HG03066 (cell line): Measurements from ENCODE around the gene FGD2.
"Not testable (repeated sequence)": the region's sequence is repeated elsewhere in the genome, so short reads cannot be mapped to it uniquely, and the experiment has no call there.

Experiments
- ATAC-seq: cut with Tn5 transposase; IDR thresholded peaks from one replicate; pipeline ENCODE4 v1.9.1; 2021; ENCODE audit warnings: low read depth; ENCODE audit not compliant: unreplicated experiment

The FGD2 gene

GRCh38 chr6:37056439-37057127, 51.1 kb downstream of the FGD2 start:
- ATAC-seq, result no peak

DNA sequence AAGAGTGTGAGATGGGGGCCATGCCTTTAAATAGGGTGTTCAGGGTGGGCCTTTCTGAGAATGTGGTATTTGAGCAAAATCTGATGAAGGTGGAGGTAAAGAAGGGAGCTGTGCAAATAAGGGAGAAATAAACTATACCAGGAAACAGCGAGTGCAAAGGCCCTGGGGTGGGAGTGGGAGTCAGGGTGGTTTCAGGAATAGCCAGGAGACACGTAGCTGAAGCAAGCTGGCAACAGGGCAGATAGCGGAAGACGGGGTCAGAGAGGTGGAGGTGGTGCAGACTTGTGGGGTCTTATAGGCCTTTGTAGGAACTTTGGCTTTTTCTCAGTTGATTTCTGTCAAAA, 51.6 kb downstream of the FGD2 start:
- no peak for ATAC-seq

GRCh38 chr6:37057678-37058077, 52.2 kb downstream of the FGD2 start:
- ATAC-seq, result no peak

- no peak for ATAC-seq
These were observed 52.7 kb downstream of the FGD2 start for GRCh38 chr6:37058084-37058586.

GRCh38 chr6:37058984-37059343, 53.5 kb downstream of the FGD2 start:
- ATAC-seq, result not testable (repeated sequence)

DNA sequence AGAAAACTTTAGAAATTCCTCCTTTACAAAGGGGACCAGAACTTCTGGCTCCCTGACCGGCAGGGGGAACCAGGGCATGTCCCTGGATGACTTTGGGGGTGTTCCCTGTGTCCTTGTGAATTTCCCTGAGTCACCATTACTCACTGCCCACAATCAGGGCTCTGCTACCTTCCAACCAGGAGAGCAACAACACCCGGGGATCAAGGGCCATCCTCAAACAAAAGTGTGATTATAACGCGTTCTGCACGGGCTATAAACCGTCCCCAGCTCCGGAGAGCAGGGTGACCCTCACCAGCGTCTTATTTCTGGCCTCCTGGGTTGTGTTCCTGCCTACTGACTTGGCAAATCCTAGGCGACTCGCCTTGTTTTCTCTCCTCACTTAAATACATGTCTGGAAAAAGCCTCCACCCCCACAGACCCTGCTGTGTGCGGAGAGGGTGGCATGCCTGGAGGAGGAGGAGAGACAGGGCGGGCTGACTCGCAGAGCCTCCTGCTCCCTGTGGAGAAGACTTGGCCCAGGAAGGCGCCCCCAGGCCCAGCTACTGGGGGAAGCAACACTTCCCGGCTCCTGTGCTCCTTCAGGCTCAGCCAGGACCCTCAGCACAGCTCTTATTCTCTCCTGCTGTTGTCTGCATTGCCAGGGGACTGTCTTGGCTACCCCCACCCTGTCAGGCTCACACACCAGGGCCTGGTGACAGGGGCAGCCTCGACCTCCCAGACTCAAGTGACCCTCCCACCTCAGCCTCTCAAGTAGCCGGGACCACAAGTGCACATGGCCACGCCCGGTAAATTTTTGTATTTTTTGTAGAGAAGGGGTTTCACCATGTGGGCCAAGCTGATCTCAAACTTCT, 54.1 kb downstream of the FGD2 start:
- ATAC-seq, result no peak

DNA sequence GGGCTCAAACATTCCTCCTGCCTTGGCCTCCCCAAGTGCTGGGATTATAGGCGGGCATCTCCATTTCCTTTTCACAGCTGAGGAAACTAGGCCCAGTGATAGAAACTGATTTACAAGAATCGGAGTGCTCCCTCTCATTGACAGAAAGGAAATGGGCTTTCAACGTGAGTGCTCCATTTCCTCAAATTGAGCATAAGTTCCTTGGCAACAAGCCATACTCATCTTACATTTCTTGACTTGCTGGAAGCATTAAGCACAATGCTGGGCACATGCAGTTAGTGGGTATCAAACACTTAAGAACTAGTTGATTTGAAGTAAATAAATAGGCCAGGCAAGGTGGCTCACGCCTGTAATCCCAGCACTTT, 54.7 kb downstream of the FGD2 start:
- no peak for ATAC-seq

GRCh38 chr6:37061157-37061804, 55.8 kb downstream of the FGD2 start:
- ATAC-seq, result no peak

- no peak for ATAC-seq
These were observed 57.0 kb downstream of the FGD2 start for GRCh38 chr6:37062424-37062823.

DNA sequence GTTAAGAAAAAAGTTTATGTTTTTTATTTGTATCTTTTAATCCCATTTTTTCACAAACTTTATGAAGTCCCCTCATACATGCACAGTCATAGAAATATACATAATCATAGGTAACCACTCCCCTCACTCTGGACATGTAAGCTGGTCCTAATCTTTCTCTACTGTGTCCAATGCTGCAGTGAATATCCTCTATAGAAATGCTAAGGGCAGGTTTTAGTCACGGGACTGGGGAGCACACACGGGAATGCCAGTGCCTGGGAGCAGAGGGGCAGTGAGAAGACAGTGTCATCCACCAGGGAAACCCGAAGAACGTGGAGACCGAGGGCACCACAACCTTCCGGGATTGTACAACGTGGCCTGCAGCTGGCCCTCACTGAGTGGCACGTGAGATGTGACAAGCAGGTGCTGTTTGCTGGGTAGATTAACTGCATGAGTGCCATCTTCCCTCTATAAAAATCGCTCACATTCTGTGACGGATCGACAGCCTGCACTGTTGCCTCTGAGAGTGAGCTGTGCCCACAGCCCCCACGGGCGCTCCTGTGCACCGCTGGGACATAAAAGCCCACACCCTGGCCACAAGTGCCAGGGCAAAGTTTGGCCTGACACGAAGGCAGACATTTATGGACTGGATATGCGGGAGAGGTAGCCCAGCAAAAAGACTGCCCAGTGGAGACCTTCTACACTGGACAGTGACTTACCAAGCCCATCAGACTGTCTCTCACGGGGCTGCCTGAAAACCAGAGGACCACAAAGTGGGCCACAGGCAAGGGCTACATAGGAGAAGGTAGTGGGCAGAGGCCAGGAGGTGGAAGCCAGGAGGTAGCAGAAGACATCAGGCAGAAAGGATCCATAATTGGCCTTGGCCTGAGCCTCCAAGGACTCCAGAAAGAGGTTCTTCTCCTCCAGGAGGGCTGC, 63.2 kb downstream of the FGD2 start:
- ATAC-seq, result no peak

GRCh38 chr6:37069639-37070038, 64.2 kb downstream of the FGD2 start:
- no peak for ATAC-seq

GRCh38 chr6:37072526-37072925, 67.1 kb downstream of the FGD2 start:
- no peak for ATAC-seq

DNA sequence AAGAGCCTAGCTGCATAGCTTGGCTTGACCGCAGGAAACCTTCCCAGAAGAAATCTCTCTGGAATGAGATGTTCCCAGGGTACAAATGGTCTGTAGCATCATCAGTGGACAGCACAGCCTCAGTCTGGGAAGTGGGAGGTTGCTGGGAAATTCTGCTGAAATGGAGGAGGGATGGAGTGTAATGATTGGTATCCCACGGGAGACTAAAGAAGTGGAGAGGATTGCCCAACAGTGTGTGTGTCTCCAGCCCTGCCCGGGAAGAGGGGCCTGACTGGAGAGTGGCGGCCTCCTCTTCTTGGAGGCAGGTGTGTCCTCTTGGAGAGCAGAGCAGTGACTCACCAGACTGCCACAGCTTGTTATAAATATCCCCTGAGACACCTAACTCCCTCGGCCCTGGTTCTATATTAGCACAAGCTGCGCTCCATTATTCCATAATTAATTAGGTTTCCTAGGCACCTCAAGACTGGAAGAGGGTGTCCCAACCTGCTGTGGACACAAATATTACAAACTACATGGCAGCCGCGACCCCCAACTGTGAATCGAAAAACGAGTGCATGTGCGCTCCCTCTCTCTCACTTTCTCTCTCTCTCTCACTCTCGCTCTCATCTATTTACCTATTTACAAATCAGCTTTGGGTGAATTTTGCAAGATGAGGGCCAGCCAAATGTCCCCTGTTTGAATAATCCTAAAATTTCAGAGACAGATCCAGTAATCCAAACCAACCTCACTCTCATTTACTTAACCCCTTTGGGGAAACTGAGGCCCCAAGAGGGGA, 68.8 kb downstream of the FGD2 start:
- no peak for ATAC-seq

DNA sequence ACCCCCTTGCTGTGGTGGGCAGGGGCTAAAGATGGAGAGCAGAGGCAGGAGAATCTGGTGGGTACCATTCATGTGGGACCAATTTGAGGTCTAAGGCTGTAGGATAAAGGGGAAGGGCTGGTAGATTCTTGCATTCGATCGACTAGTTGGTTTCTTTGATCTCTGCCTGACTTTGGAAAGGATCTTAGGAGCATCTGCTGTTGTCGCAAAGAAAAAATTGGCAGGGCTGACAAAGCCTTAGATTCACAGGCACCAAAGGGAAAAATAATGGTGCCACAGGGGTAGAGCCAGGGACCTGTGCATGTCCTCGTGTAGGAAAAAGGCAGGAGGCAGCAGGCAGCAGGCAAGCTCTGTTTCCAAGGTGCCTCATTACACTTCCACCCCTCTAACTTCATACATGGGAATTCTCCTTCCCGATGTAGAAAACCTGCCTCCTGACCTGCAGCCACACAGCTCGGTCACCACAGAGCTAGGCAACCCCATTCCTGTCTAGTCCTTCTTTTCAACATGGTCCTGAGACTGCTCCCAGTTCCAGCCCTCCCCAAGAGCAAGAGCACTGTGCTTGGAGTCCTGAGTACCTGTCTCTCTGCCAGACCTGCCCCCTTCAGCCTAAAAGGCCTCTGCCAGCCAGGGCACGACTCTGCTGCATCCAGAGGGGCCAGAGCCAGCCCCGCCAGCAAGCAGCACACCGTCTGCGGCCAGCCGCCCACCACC, 71.9 kb downstream of the FGD2 start:
- no peak for ATAC-seq

DNA sequence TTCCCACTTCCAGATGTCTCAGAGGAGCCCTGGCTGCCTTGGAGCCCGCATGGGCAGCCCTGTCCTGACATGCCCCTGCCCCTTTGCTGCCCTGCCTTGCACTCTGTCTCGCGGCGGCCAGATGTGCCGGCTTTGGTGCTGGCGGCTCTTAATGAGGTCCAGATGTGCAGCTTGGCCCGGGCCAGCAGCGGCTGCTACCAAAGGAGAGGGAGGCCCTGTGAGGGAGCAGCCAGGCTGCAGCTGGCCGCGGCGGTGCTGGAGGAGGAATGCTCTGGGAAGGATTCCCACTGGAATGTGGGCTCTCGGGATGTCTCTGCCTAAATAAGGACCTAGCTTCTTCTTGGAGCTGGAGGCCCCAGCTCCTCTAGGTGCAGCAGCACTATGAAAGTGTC, 72.4 kb downstream of the FGD2 start:
- ATAC-seq, result no peak
